NCI-H460 (cell line): ENCODE results near the gene ORC2. TPM values are rescaled to one million over a fixed set of nuclear protein-coding genes. Genes with fewer than 3 reads are reported as not detected.
"Not testable (repeated sequence)": the region's sequence is repeated elsewhere in the genome, so short reads cannot be mapped to it uniquely, and the experiment has no call there.

Source experiments
- DNase-seq: peaks from one replicate; pipeline ENCODE4 v3.0.0-alpha.2; 2016; ENCODE audit warnings: low read depth; ENCODE audit errors: extremely low read depth
- polyA plus RNA-seq: library from polyadenylated mRNA; depleted of rRNA; stranded (reverse); fragments of >200 nt; gene quantifications from 2 replicates; pipeline ENCODE4 v1.2.3, GENCODE V29; 2014; cell fraction: nucleus; rRNA removed
- total RNA-seq: library from RNA; depleted of rRNA; stranded (reverse); fragments of >200 nt; shearing (Covaris generic); gene quantifications from 2 replicates; pipeline ENCODE4 v1.2.3, GENCODE V29; 2014; rRNA removed

The ORC2 gene
- total RNA-seq = 28.4 and 30.9 TPM in 2 replicates
- 33.1 and 42.2 TPM in 2 replicates for polyA plus RNA-seq

GRCh38 chr2:200963124-200963917 lies at the start of gene ORC2:
ORC2 (minus strand) TSS chr2:200963660; CDS start chr2:200958123, 5,537 bp downstream.
- DNase-seq = peak; percentile 92

- no peak for DNase-seq
These were observed 44.9 kb upstream of the ORC2 start for GRCh38 chr2:201008296-201008829.

- DNase-seq = no peak
These were observed 44.1 kb upstream of the ORC2 start for GRCh38 chr2:201007584-201007998.

GRCh38 chr2:201006704-201007103 lies 43.2 kb upstream of the ORC2 start:
- DNase-seq = no peak

GRCh38 chr2:201004370-201004769 lies 40.9 kb upstream of the ORC2 start:
- DNase-seq = no peak

- no peak for DNase-seq
These were observed 29.6 kb upstream of the ORC2 start for GRCh38 chr2:200993097-200993496.

GRCh38 chr2:200987137-200987536 lies 23.7 kb upstream of the ORC2 start:
- DNase-seq = no peak

GRCh38 chr2:200985799-200986198 lies 22.3 kb upstream of the ORC2 start:
- no peak for DNase-seq

- no peak for DNase-seq
These were observed 13.2 kb upstream of the ORC2 start for GRCh38 chr2:200976710-200977109.

- no peak for DNase-seq
These were observed 12.2 kb upstream of the ORC2 start for GRCh38 chr2:200975672-200976071.

- DNase-seq = not testable (repeated sequence)
These were observed 6.6 kb upstream of the ORC2 start for GRCh38 chr2:200970057-200970456.

- no peak for DNase-seq
These were observed 5.3 kb upstream of the ORC2 start for GRCh38 chr2:200968735-200969134.

- no peak for DNase-seq
These were observed 4.7 kb upstream of the ORC2 start for GRCh38 chr2:200968162-200968561.

- DNase-seq = peak; percentile 18
These were observed 3.3 kb upstream of the ORC2 start for GRCh38 chr2:200966770-200967169.

GRCh38 chr2:200964498-200964897 lies 1.0 kb upstream of the ORC2 start:
- DNase-seq = no peak

- DNase-seq = not testable (repeated sequence)
These were observed 425 bp upstream of the ORC2 start for GRCh38 chr2:200963918-200964252.

GRCh38 chr2:200962811-200963123 lies 693 bp downstream of the ORC2 start:
- DNase-seq = no peak

- no peak for DNase-seq
These were observed 1.8 kb downstream of the ORC2 start for GRCh38 chr2:200961674-200962073.

- DNase-seq = no peak
These were observed 13.1 kb downstream of the ORC2 start for GRCh38 chr2:200950378-200950777.

- DNase-seq = no peak
These were observed 18.1 kb downstream of the ORC2 start for GRCh38 chr2:200945395-200945729.

GRCh38 chr2:200944467-200945394 lies 18.7 kb downstream of the ORC2 start:
- peak; percentile 80 for DNase-seq
